NCI-H69 (cell line): ENCODE results near the gene HOXA10.

Experiments
- DNase-seq: peaks from one replicate; lab custom pipeline; 2025; lab: John Stamatoyannopoulos, UW

HOXA10 gene

DNA sequence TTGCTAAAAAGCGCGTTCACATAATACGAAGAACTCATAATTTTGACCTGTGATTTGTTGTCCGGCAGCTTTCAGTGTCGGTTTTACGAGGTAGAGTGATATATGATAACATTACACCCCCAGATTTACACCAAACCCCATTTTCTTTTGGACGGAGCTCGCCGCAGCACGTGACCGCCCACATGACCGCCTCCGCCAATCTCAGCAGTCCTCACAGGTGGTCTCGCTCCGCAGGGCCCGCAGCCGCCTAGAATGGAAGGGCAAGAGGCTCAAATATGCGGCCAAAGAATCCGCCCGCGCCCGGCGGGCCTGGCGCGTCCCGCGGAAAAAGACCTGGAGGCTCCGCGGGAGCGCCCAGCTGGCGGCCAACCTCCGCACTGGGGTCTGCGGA lies 17.6 kb downstream of the HOXA10 start, which contains the start of gene HOXA7:
HOXA7 (minus strand) TSS at position 168 of the 391 bp plus-strand sequence; CDS start at position 38, 130 bp downstream.
- DNase-seq = no peak

DNA sequence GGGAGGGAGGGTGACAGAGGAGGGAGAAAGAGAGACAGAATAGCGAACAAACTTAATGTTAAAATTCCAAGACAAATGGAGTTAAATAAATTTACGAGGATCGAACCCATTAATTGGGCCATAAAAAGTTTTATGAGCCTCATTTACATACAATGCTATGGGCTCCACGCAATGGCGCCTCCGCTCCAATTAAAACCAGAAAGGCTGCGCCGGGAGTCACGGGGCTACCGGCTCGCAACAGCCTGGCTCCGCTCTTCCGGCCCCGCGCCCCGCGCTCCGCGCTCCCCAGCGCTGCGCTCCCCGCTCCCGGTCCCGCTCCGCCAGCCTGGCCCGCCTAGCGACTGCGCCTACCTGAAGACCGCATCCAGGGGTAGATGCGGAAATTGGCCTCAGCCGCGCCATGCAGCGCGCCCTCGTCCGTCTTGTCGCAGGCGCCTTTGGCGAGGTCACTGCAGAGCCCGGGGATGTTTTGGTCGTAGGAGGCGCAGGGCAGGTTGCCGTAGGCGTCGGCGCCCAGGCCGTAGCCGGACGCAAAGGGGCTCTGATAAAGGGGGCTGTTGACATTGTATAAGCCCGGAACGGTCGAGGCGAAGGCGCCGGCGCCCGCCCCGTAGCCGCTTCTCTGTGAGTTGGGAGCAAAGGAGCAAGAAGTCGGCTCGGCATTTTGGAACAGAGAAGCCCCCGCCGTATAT lies 18.2 kb downstream of the HOXA10 start:
- DNase-seq = no peak

DNA sequence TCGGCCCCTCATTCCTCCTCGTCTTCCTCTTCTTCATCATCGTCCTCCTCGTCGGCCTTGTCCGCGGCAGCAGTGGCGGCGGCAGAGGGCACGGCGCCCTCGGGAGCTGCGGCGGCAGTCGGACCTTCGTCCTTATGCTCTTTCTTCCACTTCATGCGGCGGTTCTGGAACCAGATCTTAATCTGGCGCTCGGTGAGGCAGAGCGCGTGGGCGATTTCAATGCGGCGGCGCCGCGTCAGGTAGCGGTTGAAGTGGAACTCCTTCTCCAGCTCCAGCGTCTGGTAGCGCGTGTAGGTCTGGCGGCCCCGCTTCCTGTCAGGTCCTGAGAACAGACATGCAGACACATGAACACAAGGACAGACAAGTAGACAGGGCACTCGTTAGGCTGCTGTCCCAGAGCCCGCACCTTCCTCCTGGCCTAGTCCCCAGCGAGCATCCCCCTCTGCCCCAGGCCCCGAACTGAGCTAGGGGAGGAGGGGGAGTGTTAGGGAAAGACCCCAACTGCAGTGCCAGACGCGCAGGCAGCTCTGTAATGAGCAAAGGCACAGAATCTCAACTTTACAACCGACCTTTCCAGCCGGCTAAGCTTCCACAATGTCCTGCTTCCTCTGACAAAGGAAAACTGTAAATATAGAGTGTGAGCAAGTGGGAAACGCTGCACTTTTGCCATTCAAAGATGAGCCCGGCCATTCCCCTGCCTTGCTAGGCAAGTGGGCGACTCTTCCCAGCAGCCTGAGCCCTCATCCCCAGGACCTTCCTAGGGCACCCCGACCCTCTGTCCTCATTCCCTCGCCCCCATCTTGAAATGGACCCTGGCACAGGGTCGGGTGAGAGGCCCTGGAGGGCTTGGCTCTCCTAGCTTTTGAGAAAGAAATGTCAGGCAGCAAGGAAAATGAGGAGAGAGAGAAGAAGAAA lies 19.0 kb downstream of the HOXA10 start:
- DNase-seq = no peak

DNA sequence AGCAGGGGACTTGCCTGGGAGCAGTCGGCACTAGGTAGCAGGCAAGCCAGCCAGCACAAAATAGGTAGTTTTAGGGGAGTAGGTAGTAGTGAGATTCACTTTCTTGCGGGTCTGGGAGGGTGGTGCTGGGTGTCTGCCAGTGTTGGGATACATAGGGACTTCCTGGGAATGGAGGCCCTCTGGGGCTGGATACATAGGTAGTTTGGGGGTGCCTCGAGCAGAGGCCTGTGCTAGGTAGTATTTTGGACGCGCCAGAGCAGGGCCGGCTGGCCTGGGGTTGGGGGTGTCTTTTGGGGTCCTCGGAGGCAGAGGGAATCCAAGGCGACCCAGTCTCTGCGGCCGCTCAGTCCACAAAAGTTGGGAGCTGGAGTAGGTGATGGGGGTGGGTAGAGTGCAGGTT lies 19.8 kb downstream of the HOXA10 start:
- DNase-seq = no peak

DNA sequence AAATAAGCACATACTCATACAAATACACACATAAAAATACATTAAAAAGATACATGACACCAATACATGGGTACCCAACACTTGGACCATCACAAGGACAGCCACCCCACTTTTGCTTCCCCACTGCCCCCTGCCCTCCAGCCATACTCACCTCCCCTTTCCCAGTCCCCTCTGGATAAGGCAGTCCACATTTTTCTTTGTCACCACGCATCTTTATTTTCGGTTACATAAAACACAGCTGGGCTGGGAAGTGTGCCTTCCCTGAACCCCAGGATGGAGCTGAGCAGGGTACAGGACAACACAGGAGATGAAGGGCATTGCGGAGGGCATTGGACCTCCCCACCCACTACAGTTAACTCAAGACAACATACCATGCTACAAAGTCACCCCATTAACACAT lies 20.6 kb downstream of the HOXA10 start:
- no peak for DNase-seq

DNA sequence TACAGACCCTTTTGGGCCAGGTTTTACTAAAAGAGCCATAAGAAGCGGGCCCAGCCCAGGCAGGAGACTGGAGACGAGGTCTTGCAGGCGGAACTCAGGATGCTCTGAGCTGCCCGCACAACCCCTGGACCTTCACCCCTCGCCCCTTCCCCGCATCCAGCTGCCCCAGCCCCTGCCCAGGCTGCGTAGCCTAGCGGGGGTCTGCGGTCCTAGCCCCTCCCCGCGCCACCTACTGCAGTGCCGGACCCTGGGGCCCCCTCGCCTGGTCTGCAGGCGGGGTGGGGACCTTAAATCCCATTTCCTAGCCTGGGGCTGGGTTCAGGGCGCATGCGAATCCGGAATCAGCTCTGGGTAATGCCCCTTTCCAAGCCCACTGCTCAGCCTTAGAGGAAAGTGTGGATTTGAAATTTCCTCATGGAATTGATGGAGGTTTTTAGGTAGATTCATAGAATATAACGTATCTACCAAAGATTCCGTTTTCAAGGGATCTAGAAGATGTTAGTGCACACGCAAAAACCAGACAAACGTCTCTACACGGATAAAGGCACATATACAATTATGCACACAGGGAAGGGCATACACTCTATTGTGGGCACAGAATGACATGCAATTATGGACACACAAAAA lies 21.2 kb downstream of the HOXA10 start:
- no peak for DNase-seq

DNA sequence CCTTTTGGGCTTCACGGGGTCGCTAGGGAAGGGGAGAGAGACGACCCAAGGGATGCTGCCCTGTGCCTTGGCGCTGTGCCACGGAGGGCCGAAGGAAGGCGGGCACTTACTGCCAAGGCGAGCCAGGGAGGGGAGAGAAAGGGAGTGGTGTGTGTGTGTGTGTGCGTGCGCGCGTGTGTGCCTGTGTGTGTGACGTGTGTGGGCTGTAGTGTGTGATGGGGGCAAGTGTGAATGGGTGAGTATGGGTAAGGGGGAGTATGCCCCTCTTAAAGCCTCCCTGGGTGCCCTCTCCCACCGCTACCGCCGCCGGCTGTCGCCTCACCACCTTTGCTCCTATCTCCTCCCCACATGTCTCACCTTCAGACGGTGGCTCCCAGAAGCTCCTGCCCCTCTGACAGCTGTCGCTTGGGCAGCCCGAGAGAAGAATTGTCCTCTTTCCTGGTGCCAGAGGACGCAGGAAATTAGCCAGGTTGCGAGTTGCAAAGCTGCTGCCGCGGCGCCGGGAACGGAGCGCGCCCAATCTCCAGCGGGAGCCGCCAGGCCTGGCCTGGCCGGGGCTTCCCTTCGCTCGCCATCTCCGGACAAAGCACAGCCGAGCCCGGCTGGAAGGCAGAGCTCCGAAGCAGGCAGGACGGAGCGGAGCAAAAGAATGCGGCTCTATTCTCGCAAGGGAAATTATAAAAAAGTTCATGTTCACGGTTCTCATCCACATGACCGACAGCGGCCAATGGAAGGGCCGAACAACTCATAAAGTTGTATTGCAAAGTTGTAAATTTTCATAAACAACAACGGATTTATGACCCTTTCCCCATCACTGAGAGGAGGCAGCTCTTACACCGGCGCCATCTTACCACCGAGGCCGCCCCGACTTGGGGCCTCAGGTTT lies 21.9 kb downstream of the HOXA10 start, which contains the start of gene HOXA3:
HOXA3 (minus strand) TSS at position 653 of the 885 bp plus-strand sequence. CDS start 41,943 bp downstream, outside the sequence.
- peak; percentile 90 for DNase-seq

DNA sequence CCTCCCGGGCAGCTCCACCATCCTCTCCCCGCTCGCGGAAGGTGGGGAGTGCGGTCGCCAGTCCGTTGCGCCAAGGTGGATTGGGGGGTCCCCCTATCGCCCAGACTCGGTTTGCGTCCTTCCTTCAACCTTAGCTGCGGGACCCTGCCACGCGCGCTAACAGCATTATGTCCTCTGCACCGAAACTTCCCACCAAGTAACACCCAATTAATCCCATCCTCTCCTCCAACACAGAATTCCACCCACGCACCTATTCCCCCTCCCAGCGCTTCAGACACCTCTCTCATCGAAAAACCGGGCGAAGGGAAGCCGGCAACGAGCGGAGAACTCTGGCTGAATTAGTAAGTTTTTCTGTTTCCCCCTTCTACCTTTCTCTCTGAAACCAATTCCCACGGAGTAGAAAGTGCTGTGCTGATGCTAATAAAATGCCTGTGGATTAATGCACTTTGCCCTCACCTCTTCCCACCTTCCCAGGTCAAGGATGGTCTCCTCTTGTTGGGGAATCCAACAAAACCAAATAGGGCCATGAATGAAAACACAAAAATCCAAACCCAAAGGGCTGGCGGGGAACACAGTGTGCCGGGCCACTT lies 22.7 kb downstream of the HOXA10 start:
- DNase-seq = no peak

DNA sequence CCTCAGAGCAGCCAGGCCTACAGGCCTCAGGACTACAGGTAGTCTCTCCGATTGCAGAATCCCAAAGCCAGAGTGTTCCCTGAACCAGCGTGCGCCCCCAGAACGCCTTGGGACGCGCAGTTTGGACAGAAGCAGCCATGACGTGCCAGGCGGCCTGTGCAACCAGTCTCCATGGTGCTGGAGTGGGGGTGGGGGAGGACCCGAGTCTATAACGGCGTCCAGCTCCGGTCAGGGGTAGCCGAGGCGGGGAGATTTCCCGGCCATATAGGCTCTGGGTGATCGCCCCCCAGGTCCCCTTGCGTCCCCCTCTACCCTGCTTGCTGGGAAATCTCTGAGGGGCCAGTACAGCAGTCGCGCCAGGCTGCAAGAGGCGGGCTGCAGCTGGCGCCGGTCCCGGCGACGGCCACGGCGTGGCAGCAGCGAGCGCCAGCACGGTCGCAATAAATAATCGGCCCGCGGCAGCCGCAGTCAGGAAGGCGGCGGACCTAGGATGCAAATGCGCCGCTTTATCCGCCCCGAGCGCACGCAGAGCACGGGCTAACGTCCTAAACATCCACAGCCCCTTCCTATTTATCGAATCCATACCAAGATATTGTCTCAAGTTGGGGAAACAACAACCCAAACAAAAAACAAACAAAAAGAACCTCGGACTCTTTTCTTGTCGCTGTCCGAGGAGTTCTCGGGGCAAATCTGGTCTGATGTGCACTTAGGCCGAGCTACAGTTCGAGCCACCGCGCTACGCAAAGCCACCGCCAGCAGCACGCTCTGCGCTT lies 23.4 kb downstream of the HOXA10 start:
- peak; percentile 94 for DNase-seq

DNA sequence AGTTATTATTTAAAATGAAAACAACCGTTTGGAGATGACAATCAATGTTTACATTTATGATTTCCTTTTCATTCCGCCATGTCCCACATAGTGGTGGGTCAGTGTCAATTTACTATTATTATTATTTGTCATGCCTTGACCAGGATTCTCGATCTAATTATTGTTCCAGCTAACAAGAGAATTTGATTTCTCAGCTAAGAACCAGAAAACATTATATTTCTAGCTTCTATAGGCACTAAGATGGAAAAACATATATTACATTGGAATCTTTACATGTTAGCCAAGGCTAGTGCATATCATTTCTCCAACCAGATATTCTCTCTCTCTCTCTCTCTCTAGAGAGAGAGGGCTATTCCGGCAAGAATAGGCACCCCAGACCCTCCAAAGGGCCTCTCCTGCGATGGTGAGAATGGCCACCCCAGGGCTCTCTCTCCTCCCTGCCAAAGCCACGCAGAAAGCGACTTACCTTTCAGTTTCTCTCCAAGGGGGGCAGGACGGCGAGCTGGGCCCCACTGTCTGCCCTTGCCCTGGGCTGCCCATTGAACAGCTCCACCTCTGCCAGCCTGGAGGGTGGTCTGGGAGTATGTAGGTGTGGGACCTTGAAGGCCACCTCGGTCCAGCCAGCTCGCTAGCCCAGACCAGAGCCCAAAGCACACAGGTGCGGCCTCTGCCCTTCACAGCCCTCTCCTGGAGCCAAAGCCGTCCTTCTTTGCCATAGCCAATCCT lies 24.1 kb downstream of the HOXA10 start:
- peak; percentile 84 for DNase-seq

DNA sequence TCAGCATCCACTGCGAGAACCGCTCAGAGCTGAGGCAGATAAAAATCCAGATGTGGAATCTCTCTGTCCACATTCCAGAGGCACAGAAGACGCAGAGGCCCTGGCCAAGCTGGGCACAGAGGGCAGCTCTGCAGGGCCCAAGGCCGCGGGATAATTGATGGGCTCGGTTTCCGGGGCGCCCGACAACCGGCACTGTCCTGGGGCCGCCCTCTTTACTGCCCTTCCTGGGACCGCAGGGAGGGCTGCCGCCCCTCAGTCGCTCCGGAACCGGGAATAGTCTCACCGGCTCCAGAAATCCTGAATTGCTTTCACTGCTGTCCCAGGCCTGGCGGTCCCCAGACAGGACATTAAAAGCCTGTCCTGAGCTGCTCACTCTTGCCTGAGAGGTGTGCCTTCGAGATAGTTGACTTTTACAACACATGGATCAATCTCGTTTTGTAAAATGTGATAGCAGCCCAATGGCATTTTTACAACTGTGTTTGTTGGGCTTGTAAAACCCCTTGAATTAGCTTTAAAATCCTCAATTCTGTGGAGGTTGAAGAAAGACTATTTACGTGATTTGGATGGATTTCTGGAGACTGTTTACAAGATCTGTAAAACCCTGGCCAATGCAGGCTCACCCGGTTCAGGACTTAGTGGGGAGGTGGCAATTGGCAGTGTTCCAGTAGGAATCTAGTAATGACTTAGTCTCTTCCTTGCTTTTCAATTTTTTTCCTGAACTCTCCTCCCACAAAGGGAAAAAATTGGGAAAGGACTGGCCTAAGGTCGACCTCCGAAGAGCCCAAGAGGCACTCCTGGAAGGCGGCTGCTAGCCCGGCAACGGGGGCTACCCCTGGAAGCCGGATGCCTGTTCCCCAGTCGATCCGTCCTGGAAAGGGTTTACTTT lies 25.1 kb downstream of the HOXA10 start:
- peak; percentile 73 for DNase-seq

DNA sequence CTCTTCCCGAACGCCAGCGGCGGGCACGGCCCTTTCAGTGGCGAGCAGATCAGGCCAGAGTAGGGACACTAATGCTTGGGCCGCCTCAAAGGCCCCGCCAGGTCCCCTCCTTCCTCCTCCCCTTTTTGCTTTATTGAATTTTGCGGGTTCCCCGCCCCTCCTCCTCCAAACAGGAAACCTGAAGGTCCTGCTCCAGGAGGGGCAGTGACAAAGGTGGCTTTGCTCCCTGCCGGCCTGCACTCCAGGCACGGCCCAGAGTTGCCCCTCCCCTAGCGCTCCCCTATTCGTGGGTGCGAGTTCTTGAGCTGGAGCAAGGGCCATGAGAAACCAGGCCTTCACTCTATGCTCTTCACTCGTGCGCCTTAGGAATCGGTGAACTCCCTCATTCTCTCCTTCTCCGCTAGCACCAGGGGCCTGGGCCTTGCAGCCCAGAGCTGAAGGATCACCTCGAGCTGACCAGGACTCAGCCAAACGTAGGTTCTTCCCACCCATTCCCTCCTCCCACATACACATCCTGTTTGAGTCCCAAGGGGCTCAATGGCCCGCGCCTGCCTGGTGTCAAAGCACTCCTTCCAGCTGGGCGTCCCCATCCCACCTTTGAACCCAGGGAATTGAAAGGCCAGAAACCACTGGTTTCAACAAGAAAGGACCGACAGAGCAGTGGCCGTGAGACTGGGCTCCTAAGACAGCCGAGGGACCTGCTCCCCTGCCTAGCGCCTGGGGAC lies 25.9 kb downstream of the HOXA10 start:
- DNase-seq = peak; percentile 76

DNA sequence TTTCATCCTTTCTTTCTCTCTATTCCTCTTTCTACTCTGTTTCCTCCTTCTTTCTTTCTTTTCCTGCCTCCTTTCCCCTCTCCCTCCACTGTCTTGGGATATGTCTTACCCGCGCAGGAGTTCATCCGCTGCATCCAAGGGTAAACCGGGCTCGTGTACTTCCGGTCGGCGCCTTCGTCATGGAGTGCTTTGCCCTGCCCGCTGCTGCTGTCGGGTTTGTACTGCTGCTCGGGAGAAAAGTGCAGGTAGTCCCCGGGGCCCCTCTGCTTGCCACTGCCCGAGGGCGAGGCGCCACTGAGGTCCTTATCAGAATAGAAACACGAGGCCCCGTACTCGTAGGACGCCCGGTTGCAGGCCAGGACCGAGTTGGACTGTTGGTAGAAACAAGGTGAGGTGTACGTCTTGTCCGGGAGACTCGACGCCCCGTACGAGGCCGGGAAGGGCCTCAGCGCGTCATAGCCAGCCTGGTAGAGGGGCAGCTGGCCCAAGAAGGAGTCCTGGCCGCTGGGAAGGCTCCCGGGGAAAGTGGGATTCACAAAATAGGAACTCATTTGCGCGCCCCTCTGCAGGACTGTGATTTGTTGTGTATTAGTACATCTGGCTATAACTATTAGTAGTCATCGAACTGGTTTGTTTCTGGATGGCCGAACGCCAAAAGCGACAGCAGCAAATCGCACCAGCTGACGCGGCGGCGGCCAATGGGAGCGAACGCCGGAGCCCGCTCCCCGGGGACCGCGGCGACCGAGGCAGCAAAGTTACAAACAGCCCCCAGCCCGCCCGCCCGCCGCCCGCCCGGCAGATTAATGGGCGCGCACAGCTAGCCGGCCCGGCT lies 26.7 kb downstream of the HOXA10 start, which contains the start of gene HOXA6:
HOXA6 (minus strand) TSS at position 576 of the 832 bp plus-strand sequence; CDS start at position 551, 25 bp downstream.
- peak; percentile 36 for DNase-seq

DNA sequence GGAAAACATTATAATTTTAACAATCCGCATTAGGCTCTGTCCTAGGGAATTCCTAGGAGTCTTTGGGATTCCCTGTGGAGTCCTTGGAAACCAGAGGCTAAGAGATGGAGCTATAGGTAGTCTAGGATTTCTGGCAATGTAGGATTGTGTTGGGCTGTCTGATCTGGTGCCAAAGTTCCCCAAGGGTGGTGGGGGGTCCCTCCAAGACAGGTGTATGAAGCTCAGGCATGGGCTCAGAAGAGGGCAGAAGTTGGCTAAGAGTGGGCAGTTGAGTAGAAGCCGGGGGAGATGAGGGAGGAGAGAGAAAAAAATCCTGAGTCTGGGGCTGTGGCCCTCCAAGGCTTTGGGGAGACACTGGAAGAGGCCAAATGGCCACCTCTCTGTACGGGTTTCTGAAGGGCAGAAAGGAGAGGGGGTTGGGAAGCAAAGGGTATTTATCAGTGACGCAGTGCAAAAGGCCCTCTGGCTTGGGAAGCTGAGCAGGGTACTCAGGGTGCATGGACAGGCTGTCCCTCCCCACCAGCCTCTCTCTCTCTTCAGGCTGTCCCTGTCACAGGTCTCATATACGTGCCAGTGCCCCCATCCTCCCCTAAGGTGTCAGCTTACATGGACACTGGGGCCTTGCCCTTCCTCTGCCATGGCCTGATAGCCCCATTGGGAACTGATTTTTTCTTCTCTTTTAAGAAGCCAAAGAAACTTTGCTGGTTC lies 27.5 kb downstream of the HOXA10 start:
- DNase-seq = no peak

DNA sequence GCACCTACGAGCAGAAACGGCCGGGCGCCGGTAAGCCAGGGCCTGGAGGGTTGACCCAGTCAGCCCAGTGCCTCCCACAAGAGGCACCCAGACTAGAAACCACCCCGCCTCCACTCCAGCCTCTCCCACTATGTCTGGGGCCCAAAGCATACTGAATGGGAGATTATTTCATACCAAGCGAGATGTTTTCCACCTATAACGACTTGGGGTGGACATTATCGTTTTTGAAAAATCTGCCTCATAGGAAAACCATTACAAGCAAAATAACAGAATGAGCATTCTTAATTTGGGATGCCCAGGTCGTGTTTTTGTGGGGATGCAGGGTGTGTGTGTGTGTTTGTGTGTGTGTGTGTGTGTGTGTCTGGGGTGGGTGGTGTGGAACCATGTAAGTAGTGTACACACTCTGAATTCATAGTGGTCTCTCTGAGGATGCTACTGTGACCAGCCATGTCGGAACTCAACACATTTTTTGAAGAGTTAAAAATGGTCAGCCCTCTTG lies 28.2 kb downstream of the HOXA10 start:
- DNase-seq = no peak
